H1 (cell line): ENCODE measurements around the gene CYP27C1. TPM values are rescaled to one million over a fixed set of nuclear protein-coding genes. Genes with fewer than 3 reads are reported as not detected.

Source experiments
- CTCF ChIA-PET: fragments of 300-600 bp; sonication (Branson Sonifier 250); formaldehyde crosslinking; loops from one replicate; lab custom pipeline; 2021; ENCODE audit not compliant: partially characterized antibody; lab: Charles Lee
- POLR2A ChIA-PET: fragments of 300-600 bp; sonication (Branson Sonifier 250); formaldehyde crosslinking; loops from one replicate; lab custom pipeline; 2021; ENCODE audit warnings: inconsistent platforms; ENCODE audit not compliant: partially characterized antibody; lab: Charles Lee
- DNase-seq, 2 experiments: peaks; one replicate each; pipeline versions ENCODE4 v3.0.0 to v3.0.0-alpha.2; 2010 to 2022; ENCODE audit warnings: low spot score in 2 of 2, low read depth in 1 of 2, mixed read lengths in 1 of 2
- FAIRE-seq: peaks from 2 replicates; lab custom pipeline; 2011; peaks lifted over from hg19 to GRCh38; lab: Jason Lieb, UNC
- H2AFZ ChIP-seq: 2 replicates; pipeline ENCODE4 v1.8.1; 2012; ENCODE audit warnings: low read length, inconsistent platforms
- H2AK5ac ChIP-seq: 2 replicates; pipeline ENCODE4 v1.6.1; 2013; ENCODE audit warnings: low read depth, low read length
- H2BK120ac ChIP-seq: replicated peaks from 2 replicates; pipeline ENCODE3; 2013; ENCODE audit warnings: low read depth, low read length, inconsistent platforms
- H2BK12ac ChIP-seq: 2 replicates; pipeline ENCODE4 v1.6.1; 2013; ENCODE audit warnings: low read depth, low read length
- H2BK15ac ChIP-seq: 2 replicates; pipeline ENCODE4 v1.6.1; 2013; ENCODE audit warnings: low read length
- H2BK20ac ChIP-seq: 2 replicates; pipeline ENCODE4 v1.6.1; 2013; ENCODE audit warnings: low read length
- H2BK5ac ChIP-seq: 2 replicates; pipeline ENCODE4 v1.6.1; 2013; ENCODE audit warnings: low read depth, low read length
- H3K14ac ChIP-seq: 2 replicates; pipeline ENCODE4 v1.6.1; 2013; ENCODE audit warnings: inconsistent platforms; ENCODE audit not compliant: insufficient read length
- H3K18ac ChIP-seq: 2 replicates; pipeline ENCODE4 v1.6.1; 2013; ENCODE audit warnings: low read length; ENCODE audit errors: extremely low read depth
- H3K23ac ChIP-seq: 2 replicates; pipeline ENCODE4 v1.6.1; 2013; ENCODE audit warnings: inconsistent platforms; ENCODE audit not compliant: insufficient read length
- H3K23me2 ChIP-seq: 2 replicates; pipeline ENCODE4 v1.6.1; 2013; ENCODE audit warnings: low read depth, low read length
- H3K27ac ChIP-seq: 2 replicates; pipeline ENCODE4 v1.6.1; 2011; ENCODE audit warnings: low read depth, low read length, inconsistent platforms
- H3K27me3 ChIP-seq, 4 experiments: replicated peaks in 1 of 4; 1 replicate in 1 of 4; 2 replicates in 3 of 4; pipeline versions ENCODE4 v1.6.1 to v1.8.1; 2011 to 2013; ENCODE audit warnings: low read length in 3 of 4, mild to moderate bottlenecking in 3 of 4, inconsistent platforms in 2 of 4, mixed read lengths in 2 of 4, moderate library complexity in 1 of 4; ENCODE audit not compliant: control insufficient read depth in 3 of 4, insufficient read depth in 3 of 4; ENCODE audit errors: extremely low read depth in 1 of 4
- H3K36me3 ChIP-seq, 4 experiments: 2 replicates each; pipeline versions ENCODE4 v1.6.1 to v1.8.1; 2011 to 2013; ENCODE audit warnings: mild to moderate bottlenecking in 4 of 4, low read length in 3 of 4, moderate library complexity in 2 of 4, control low read depth in 1 of 4, inconsistent platforms in 1 of 4; ENCODE audit not compliant: insufficient read depth in 4 of 4, control insufficient read depth in 2 of 4
- H3K4ac ChIP-seq: replicated peaks from 2 replicates; pipeline ENCODE3; 2013; ENCODE audit warnings: low read length, low read depth, mixed read lengths, inconsistent platforms; ENCODE audit not compliant: insufficient read length
- H3K4me1 ChIP-seq, 4 experiments: replicated peaks in 1 of 4; 1 replicate in 1 of 4; 2 replicates in 3 of 4; pipeline versions ENCODE4 v1.6.1 to v1.8.1; 2011 to 2013; ENCODE audit warnings: low read length in 3 of 4, inconsistent platforms in 2 of 4, mixed read lengths in 1 of 4; ENCODE audit not compliant: insufficient read depth in 4 of 4, control insufficient read depth in 3 of 4
- H3K4me2 ChIP-seq, 2 experiments: 2 replicates each; pipeline versions ENCODE4 v1.6.1 to v1.8.1; 2011 to 2013; ENCODE audit warnings: low read depth in 2 of 2, low read length in 2 of 2, control low read depth in 1 of 2, inconsistent platforms in 1 of 2, mild to moderate bottlenecking in 1 of 2; ENCODE audit not compliant: insufficient read depth in 1 of 2
- H3K4me3 ChIP-seq, 4 experiments: fragments of 200-600, 300-600 bp in 1 of 4; sonication (generic), shearing (Covaris generic), sonication (Bioruptor Twin) in 1 of 4; 2 replicates each; pipeline versions ENCODE4 v1.5.1 to v1.8.1; 2011 to 2016; ENCODE audit warnings: low read length in 4 of 4, low read depth in 3 of 4, control low read depth in 2 of 4, inconsistent platforms in 2 of 4, mild to moderate bottlenecking in 2 of 4, mixed read lengths in 1 of 4, moderate library complexity in 1 of 4; ENCODE audit not compliant: insufficient read depth in 2 of 4; ENCODE audit errors: extremely low read depth in 1 of 4
- H3K56ac ChIP-seq: replicated peaks from 2 replicates; pipeline ENCODE3; 2013; ENCODE audit warnings: low read depth, mild to moderate bottlenecking, mixed read lengths, low read length, inconsistent platforms; ENCODE audit not compliant: insufficient read length
- H3K79me1 ChIP-seq: 2 replicates; pipeline ENCODE4 v1.6.1; 2013; ENCODE audit warnings: low read depth, low read length, control low read depth
- H3K79me2 ChIP-seq, 2 experiments: 2 replicates each; pipeline versions ENCODE4 v1.6.1 to v1.8.1; 2012 to 2013; ENCODE audit warnings: low read length in 2 of 2, mild to moderate bottlenecking in 2 of 2, inconsistent platforms in 1 of 2; ENCODE audit not compliant: insufficient read depth in 2 of 2, control insufficient read depth in 1 of 2
- H3K9ac ChIP-seq, 4 experiments: replicated peaks in 1 of 4; 1 replicate in 1 of 4; 2 replicates in 3 of 4; pipeline versions ENCODE4 v1.6.1 to v1.8.1; 2011 to 2013; ENCODE audit warnings: low read depth in 3 of 4, low read length in 3 of 4, control low read depth in 2 of 4, mild to moderate bottlenecking in 2 of 4, moderate library complexity in 2 of 4, inconsistent platforms in 1 of 4; ENCODE audit errors: extremely low read depth in 1 of 4
- H3K9me3 ChIP-seq, 2 experiments: 2 replicates each; pipeline versions ENCODE4 v1.6.1 to v1.8.1; 2012 to 2013; ENCODE audit warnings: mild to moderate bottlenecking in 2 of 2, moderate library complexity in 2 of 2, control low read depth in 1 of 2, inconsistent platforms in 1 of 2, low read depth in 1 of 2, low read length in 1 of 2, mixed read lengths in 1 of 2; ENCODE audit not compliant: insufficient read depth in 2 of 2
- H4K20me1 ChIP-seq, 2 experiments: replicated peaks in 1 of 2; 2 replicates each; pipeline versions ENCODE3 to v1.8.1; 2011 to 2013; ENCODE audit warnings: inconsistent platforms in 2 of 2, low read length in 2 of 2, mild to moderate bottlenecking in 1 of 2; ENCODE audit not compliant: insufficient read depth in 2 of 2, control insufficient read depth in 1 of 2
- H4K5ac ChIP-seq: 2 replicates; pipeline ENCODE4 v1.6.1; 2013; ENCODE audit warnings: low read length, low read depth, mixed read lengths, inconsistent platforms; ENCODE audit not compliant: insufficient read length
- H4K8ac ChIP-seq: 2 replicates; pipeline ENCODE4 v1.8.0; 2013; ENCODE audit warnings: mild to moderate bottlenecking, moderate library complexity, low read length, inconsistent platforms; ENCODE audit not compliant: insufficient read depth; ENCODE audit errors: extremely low read depth
- H4K91ac ChIP-seq: replicated peaks from 2 replicates; pipeline ENCODE3; 2013; ENCODE audit warnings: low read length, mixed read lengths, inconsistent platforms; ENCODE audit not compliant: insufficient read length
- BCL11A ChIP-seq, 2 experiments: IDR thresholded peaks; one replicate each; pipeline ENCODE4 v1.6.1; 2011; ENCODE audit warnings: low read depth in 2 of 2, low read length in 2 of 2, mild to moderate bottlenecking in 2 of 2
- EGR1 ChIP-seq: IDR thresholded peaks from 2 replicates; pipeline ENCODE4 v1.6.1; 2011; ENCODE audit warnings: low read depth, low read length, borderline replicate concordance
- EZH2 ChIP-seq: fragments of 200-600 bp; sonication (generic); IDR thresholded peaks from 2 replicates; pipeline ENCODE4 v1.7.1; 2012; ENCODE audit warnings: low read depth, mild to moderate bottlenecking, moderate library complexity, low read length, inconsistent platforms; ENCODE audit not compliant: severe bottlenecking
- FOSL1 ChIP-seq: IDR thresholded peaks from 2 replicates; pipeline ENCODE4 v1.6.1; 2011; ENCODE audit warnings: mild to moderate bottlenecking, low read depth, low read length, moderate library complexity; ENCODE audit not compliant: insufficient read depth
- GABPA ChIP-seq: IDR thresholded peaks from 2 replicates; pipeline ENCODE4 v1.6.1; 2011; ENCODE audit warnings: mild to moderate bottlenecking, low read length, moderate library complexity, borderline replicate concordance; ENCODE audit not compliant: insufficient read depth
- GTF2F1 ChIP-seq: IDR thresholded peaks from 2 replicates; pipeline ENCODE4 v1.6.1; 2012; ENCODE audit warnings: low read depth, low read length, improper control_type of control experiment, borderline replicate concordance
- KDM5A ChIP-seq: fragments of 200-600 bp; IDR thresholded peaks from 2 replicates; pipeline ENCODE4 v1.7.1; 2012; ENCODE audit warnings: mild to moderate bottlenecking, low read length, inconsistent platforms, mixed read lengths
- POU5F1 ChIP-seq: IDR thresholded peaks from 2 replicates; pipeline ENCODE4 v1.6.1; 2011; ENCODE audit warnings: low read depth, mild to moderate bottlenecking, low read length, moderate library complexity
- RXRA ChIP-seq: IDR thresholded peaks from 2 replicates; pipeline ENCODE4 v1.6.1; 2011; ENCODE audit warnings: low read depth, mild to moderate bottlenecking, low read length, moderate library complexity; ENCODE audit not compliant: insufficient read depth
- TBP ChIP-seq: IDR thresholded peaks from 2 replicates; pipeline ENCODE4 v1.6.1; 2011; ENCODE audit warnings: low read depth, low read length, improper control_type of control experiment
- TCF12 ChIP-seq: IDR thresholded peaks from 2 replicates; pipeline ENCODE4 v1.6.1; 2011; ENCODE audit warnings: low read depth, mild to moderate bottlenecking, low read length
- WGBS, 2 experiments: shearing (Covaris generic) in 1 of 2; methylation state at CpG; one replicate each; pipeline versions ENCODE4 v1.1.6 to v1.1.7; 2013 to 2015; ENCODE audit warnings: low lambda C conversion rate in 2 of 2, mixed read lengths in 2 of 2, inconsistent platforms in 1 of 2, low coverage in 1 of 2, missing lambda C conversion rate in 1 of 2; ENCODE audit not compliant: insufficient replicate concordance in 2 of 2, insufficient coverage in 1 of 2, insufficient read length in 1 of 2; ENCODE audit errors: extremely low coverage in 1 of 2, missing lambda C conversion rate in 1 of 2; 5-methylcytosine and 5-hydroxymethylcytosine counted together
- polyA plus RNA-seq, 7 experiments: library from polyadenylated mRNA; depleted of rRNA in 3 of 7; stranded (reverse) in 5 of 7; unstranded in 2 of 7; fragments of >200 nt in 5 of 7; fragments of 200-250 nt in 2 of 7; gene quantifications; 1 replicate in 5 of 7; 2 replicates in 1 of 7; 4 replicates in 1 of 7; pipeline versions ENCODE4 v1.2.1 to v1.2.3, GENCODE V29; 2011 to 2013; ENCODE audit warnings: missing spikeins in 2 of 7, mixed read lengths in 2 of 7
- total RNA-seq: library from RNA; stranded (reverse); fragmentation: NEBNext Ultra II Directional; extraction: Animal tissue kit (Norgen Biotek cat#: 25700); gene quantifications from 2 replicates; pipeline ENCODE4 v1.2.1, GENCODE V29; 2021
- TF ChIP-seq, protein P1 (sequence below), 3 experiments: IDR thresholded peaks; 1 replicate in 2 of 3; 2 replicates in 1 of 3; pipeline versions ENCODE4 v1.5.1 to v1.6.1; 2011; ENCODE audit warnings: low read length in 3 of 3, mild to moderate bottlenecking in 3 of 3, inconsistent platforms in 2 of 3, low read depth in 1 of 3, moderate library complexity in 1 of 3; ENCODE audit not compliant: insufficient read depth in 1 of 3; ENCODE audit errors: control extremely low read depth in 1 of 3

Gene CYP27C1
- total and polyA plus RNA-seq, 2 of the 8 experiments (the other 6 are each of a cell fraction or from before 2014, with no cell fraction given), result 1.3 to 3.2 TPM

DNA sequence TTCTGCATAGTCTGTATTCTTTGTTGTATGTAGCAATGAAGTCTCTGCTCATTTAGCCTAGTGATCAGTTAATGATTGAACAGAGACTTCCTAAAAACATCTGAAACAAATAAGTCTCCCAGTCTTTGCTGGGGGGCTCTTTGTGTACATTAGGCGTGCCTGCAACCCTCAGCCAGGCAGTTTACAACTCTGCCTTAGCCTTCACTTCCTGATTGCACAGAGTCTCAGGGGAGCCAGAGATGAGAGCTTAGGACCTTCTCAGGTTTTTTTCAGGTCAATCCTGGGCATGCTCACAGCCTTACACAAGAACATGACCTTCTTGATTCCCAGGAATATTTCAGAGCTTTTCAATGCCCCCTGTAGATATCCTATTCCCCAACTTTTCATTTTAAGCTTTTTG lies 69.1 kb downstream of the CYP27C1 start:
- no peak overlapping the region for H3K4me3 ChIP-seq
- FAIRE-seq (no peak), DNase-seq (no peak)
- no peak overlapping the region for H3K27ac ChIP-seq
- no peak overlapping the region for H2BK12ac ChIP-seq
- H3K79me1 ChIP-seq, result no peaks in the 10 kb centered on the region
- no peak overlapping the region for H3K56ac ChIP-seq
- no peak overlapping the region for H2BK5ac ChIP-seq
- no peaks in the 10 kb centered on the region for H3K36me3 ChIP-seq
- H3K4ac ChIP-seq, result no peak overlapping the region
- no peaks in the 10 kb centered on the region for H4K20me1 ChIP-seq
- no peak overlapping the region for H2BK15ac ChIP-seq
- H3K23me2 ChIP-seq, result no peaks in the 10 kb centered on the region
- H3K9me3 ChIP-seq, result peaks cover 3 to 7% of the 10 kb centered on the region in 2 experiments; a peak in 2 of 4 replicates
- H3K23ac ChIP-seq, result no peak overlapping the region
- H4K5ac ChIP-seq, result no peak overlapping the region
- ChIA-PET POLR2A (interaction anchor here (0.7 kb wide), 1 partner anchor 126 kb away, joined by 3 read pairs; no protein-coding TSS in a partner anchor), CTCF (interaction anchor here (0.8 to 2.2 kb wide), 6 partner anchors 10 to 83 kb away, joined by 3 to 5 read pairs (median 3); no protein-coding TSS in a partner anchor)
- no peaks in the 10 kb centered on the region for H3K79me2 ChIP-seq
- WGBS, 2 experiments, result 94% methylated on average over 1 of the region's 1 CpG; no CpG with 5 or more reads in 1 of the 2 experiments
- no peak overlapping the region for H3K18ac ChIP-seq
- H3K9ac ChIP-seq, result no peak overlapping the region
- H4K8ac ChIP-seq, result no peak overlapping the region
- H3K4me1 ChIP-seq, result 0 out of 7 replicates have a peak, but pooled peaks cover 0 to 1% (median 0%) of the 10 kb centered on the region in 4 experiments
- H3K27me3 ChIP-seq, result no peaks in the 10 kb centered on the region
- no peak overlapping the region for H3K4me2 ChIP-seq
- H2BK120ac ChIP-seq, result no peak overlapping the region
- H2AFZ ChIP-seq, result no peak overlapping the region
- H2AK5ac ChIP-seq, result no peak overlapping the region
- H4K91ac ChIP-seq, result no peak overlapping the region
- H2BK20ac ChIP-seq, result no peak overlapping the region
- H3K14ac ChIP-seq, result no peak overlapping the region
- TF ChIP-seq, protein P1, sequence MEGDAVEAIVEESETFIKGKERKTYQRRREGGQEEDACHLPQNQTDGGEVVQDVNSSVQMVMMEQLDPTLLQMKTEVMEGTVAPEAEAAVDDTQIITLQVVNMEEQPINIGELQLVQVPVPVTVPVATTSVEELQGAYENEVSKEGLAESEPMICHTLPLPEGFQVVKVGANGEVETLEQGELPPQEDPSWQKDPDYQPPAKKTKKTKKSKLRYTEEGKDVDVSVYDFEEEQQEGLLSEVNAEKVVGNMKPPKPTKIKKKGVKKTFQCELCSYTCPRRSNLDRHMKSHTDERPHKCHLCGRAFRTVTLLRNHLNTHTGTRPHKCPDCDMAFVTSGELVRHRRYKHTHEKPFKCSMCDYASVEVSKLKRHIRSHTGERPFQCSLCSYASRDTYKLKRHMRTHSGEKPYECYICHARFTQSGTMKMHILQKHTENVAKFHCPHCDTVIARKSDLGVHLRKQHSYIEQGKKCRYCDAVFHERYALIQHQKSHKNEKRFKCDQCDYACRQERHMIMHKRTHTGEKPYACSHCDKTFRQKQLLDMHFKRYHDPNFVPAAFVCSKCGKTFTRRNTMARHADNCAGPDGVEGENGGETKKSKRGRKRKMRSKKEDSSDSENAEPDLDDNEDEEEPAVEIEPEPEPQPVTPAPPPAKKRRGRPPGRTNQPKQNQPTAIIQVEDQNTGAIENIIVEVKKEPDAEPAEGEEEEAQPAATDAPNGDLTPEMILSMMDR (IDR thresholded peaks at IDR 0.05; ENCODE audit: control extremely low read depth in 1 of 3, insufficient read depth in 1 of 3, low read depth in 1 of 3, low read length in 3 of 3), result no peak
- TF ChIP-seq RXRA (no peak), TCF12 (no peak), BCL11A (IDR thresholded peaks at IDR 0.05; ENCODE audit: low read depth in 2 of 2, low read length in 2 of 2) (no peak), FOSL1 (no peak), POU5F1 (no peak), GTF2F1 (no peak), TBP (no peak), KDM5A (no peak), GABPA (no peak), EZH2 (no peak), EGR1 (no peak)
